GM10248 (cell line): ENCODE measurements around the gene LOXL1.
A peak's percentile ranks its signal among the peaks of the same experiment; 100 is the strongest.

Source experiments
- CTCF ChIA-PET: fragments of 300-600 bp; sonication (Branson Sonifier 250); formaldehyde crosslinking; extraction: SDS; loops from one replicate; lab custom pipeline; 2021; ENCODE audit warnings: antibody characterized with exemption; lab: Yijun Ruan, JAX
- POLR2A ChIA-PET: fragments of 350-650 bp; sonication (Branson Sonifier 250); formaldehyde crosslinking; extraction: SDS; loops from one replicate; lab custom pipeline; 2020; ENCODE audit warnings: antibody characterized with exemption; lab: Yijun Ruan, JAX
- DNase-seq: peaks from one replicate; pipeline ENCODE4 v3.0.0; 2012; ENCODE audit errors: extremely low spot score
- TF ChIP-seq, protein P1 (sequence below): IDR thresholded peaks from 2 replicates; pipeline ENCODE4 v1.5.1; 2012; ENCODE audit warnings: mild to moderate bottlenecking, low read depth; ENCODE audit errors: extremely low read depth, missing control alignments, control extremely low read depth

The LOXL1 gene

DNA sequence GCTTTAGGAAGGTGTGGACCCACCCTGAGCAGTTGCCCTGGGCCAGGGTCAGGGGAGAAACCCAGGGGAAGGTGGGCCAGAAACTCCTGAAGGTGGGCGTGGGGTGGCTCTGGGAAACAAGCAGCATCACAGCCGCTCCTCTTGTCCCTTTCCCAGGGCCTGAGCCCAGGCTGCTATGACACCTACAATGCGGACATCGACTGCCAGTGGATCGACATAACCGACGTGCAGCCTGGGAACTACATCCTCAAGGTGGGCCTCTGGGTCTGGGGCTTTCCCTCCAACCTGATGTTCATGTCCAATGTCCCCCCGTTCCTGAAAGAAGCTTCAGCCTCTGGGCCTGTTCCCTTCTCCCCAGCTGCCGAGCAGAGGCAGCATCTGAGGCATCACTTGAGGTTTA is 21.4 kb downstream of the LOXL1 start:
- CTCF ChIA-PET: interaction anchor here (1.5 kb wide), 1 partner anchor 18 kb away, joined by 3 read pairs; no protein-coding TSS in a partner anchor
- TF ChIP-seq, protein P1, sequence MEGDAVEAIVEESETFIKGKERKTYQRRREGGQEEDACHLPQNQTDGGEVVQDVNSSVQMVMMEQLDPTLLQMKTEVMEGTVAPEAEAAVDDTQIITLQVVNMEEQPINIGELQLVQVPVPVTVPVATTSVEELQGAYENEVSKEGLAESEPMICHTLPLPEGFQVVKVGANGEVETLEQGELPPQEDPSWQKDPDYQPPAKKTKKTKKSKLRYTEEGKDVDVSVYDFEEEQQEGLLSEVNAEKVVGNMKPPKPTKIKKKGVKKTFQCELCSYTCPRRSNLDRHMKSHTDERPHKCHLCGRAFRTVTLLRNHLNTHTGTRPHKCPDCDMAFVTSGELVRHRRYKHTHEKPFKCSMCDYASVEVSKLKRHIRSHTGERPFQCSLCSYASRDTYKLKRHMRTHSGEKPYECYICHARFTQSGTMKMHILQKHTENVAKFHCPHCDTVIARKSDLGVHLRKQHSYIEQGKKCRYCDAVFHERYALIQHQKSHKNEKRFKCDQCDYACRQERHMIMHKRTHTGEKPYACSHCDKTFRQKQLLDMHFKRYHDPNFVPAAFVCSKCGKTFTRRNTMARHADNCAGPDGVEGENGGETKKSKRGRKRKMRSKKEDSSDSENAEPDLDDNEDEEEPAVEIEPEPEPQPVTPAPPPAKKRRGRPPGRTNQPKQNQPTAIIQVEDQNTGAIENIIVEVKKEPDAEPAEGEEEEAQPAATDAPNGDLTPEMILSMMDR: no peak
- no peak for DNase-seq
- POLR2A ChIA-PET: no interaction called here

DNA sequence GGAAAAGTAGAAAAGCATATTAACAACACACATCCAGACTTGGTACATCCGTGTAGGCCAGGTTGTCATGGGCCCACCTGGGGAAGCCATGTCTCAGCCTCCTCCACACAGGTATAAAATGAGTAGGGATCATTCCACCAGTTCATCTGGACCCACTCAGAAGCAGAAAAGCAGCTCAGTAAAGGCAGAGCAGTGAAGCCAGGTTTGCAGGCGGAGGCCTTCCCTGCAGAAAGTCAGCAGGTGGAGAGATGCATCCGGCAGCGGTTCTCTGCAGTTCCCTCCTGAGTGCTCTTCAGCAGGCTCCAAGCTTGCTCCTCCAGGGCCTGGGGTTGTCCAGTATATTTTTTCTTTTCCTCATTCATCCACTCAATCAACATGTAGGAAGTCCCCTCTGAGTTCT is 22.1 kb downstream of the LOXL1 start:
- TF ChIP-seq, protein P1: no peak
- DNase-seq: no peak
- POLR2A ChIA-PET: no interaction called here
- CTCF ChIA-PET: interaction anchor here (0.9 to 4.1 kb wide), 3 partner anchors 17 to 93 kb away, joined by 3 to 40 read pairs (median 3); no protein-coding TSS in a partner anchor

DNA sequence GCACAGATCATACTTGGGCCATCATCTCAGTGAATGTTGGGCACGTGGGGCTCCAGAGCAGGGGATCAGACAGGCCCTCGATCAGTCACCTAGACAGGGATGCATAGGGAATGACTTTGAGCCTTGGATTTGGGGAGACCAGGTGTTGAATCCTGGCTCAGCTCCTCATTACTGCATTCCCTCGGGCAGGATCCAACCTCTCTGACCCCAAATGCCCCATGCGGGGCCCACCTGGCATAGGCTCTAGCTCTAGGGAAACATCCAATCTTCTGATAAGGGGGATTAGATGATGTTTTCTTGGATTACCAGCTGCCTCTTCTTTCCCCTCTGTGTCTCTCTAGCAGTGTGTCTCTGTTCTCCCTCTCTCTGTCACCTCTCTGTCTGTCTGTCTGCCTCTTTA is 22.7 kb downstream of the LOXL1 start:
- ChIA-PET CTCF (interaction anchor here (0.9 to 4.1 kb wide), 5 partner anchors 16 to 92 kb away, joined by 3 to 40 read pairs (median 3); no protein-coding TSS in a partner anchor), POLR2A (no interaction called here)
- DNase-seq: no peak
- TF ChIP-seq, protein P1: no peak

DNA sequence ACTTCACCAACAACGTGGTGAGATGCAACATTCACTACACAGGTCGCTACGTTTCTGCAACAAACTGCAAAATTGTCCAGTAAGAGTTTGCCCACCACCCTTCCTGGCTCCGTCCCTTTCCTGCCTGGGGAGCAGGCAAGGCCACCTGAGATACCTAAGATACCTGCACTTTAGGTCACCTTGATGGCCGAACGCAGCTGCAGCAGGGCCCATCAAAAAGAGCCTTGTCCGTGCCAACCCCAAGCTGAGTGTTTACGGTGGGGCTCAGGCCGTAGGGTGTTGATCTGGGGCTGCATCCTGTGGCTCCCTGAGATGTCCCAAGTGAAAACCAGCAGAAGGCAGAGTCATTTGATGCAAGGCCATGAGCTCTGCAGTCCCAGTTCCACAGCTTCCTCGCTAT is 23.2 kb downstream of the LOXL1 start:
- POLR2A ChIA-PET: no interaction called here
- DNase-seq: no peak
- CTCF ChIA-PET: interaction anchor here (0.9 to 4.1 kb wide), 5 partner anchors 16 to 92 kb away, joined by 3 to 40 read pairs (median 3); no protein-coding TSS in a partner anchor
- TF ChIP-seq, protein P1: no peak

DNA sequence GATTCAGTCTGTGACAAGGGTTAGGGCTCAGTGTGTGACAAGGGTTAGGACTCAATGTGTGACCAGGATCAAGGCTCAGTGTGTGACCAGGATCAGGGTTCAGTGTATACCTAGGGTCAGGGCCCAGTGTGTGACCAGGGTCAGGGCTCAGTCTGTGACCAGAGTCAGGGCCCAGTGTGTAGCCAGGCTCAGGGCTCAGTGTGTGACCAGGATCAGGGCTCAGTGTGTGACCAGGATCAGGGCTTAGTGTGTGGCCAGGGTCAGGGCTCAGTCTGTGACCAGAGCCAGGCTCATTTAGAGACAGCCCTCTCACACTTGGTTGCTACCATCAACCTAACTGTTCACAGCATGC is 24.2 kb downstream of the LOXL1 start:
- POLR2A ChIA-PET: no interaction called here

DNA sequence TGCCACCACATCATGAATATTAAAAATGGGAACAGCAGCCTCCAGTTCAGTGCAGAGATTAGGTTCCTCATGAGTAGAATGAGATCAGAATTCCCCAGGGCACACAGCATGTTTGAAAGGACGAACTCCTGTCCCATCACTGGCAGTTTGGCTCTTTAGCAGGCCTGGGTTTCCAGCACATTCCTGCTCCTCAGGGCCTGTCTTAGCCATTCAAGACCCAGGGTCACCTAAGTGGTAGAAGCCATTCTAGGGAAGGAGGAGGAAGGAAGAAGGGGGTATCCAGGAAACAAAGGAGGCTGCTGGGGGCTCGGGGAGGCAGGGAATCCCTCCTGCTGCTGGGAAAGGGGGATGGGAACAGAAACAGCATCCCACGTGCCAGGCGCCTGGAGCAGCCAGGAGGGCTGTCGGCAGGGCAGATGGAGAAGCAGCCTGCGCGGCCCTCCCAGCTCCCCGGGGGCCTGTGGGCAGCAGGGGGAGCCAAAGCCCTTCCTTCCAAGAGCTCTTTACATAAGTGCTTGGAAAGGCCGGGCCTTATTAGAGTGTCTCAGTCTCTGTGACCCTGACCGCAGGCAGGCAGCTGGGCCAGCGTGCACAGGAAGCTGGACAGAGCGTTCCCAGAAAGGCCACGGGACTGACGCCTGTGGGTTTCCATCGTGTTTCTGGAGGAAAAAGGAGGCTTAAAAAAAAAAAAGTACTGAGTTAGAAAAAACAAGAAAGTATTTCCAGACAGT is 24.7 kb downstream of the LOXL1 start:
- ChIA-PET POLR2A (no interaction called here), CTCF (interaction anchor here (0.6 to 4.1 kb wide), 10 partner anchors 8 to 369 kb away, joined by 3 to 40 read pairs (median 4); no protein-coding TSS in a partner anchor)
- TF ChIP-seq, protein P1: peak; percentile 78
- peak; percentile 78 for DNase-seq

More for the DNA sequence above, 24.2 kb downstream of the LOXL1 start:
- TF ChIP-seq, protein P1: no peak
- DNase-seq: no peak
- CTCF ChIA-PET: interaction anchor here (1.1 to 4.1 kb wide), 10 partner anchors 8 to 57 kb away, joined by 3 to 40 read pairs (median 4); no protein-coding TSS in a partner anchor
